PC-9 (cell line): ENCODE measurements around the gene TLCD4. TPM values are rescaled to one million over a fixed set of nuclear protein-coding genes. Genes with fewer than 3 reads are reported as not detected.

Experiments used
- BruUV-seq: library from RNA; stranded (reverse); fragments of 400-500 nt; replicated peaks from 2 replicates; lab custom pipeline; 2021; lab: Mats Ljungman, UMichigan
- CTCF ChIA-PET: fragments of 300-600 bp; sonication (Branson Sonifier 250); formaldehyde crosslinking; loops from one replicate; lab custom pipeline; 2022; ENCODE audit warnings: antibody characterized with exemption; lab: Charles Lee
- POLR2A ChIA-PET: fragments of 300-600 bp; sonication (Branson Sonifier 250); formaldehyde crosslinking; loops from one replicate; lab custom pipeline; 2022; ENCODE audit warnings: antibody characterized with exemption; ENCODE audit not compliant: unreplicated experiment; lab: Charles Lee
- DNase-seq, 2 experiments: peaks; one replicate each; pipeline versions ENCODE4 v3.0.0 to v3.0.0-alpha.2; 2015 to 2022; ENCODE audit warnings: mixed read lengths in 1 of 2
- H2AFZ ChIP-seq: fragments of 200-600 bp; sonication (generic); 2 replicates; pipeline ENCODE4 v1.8.1; 2017; ENCODE audit warnings: antibody characterized with exemption
- H3F3A ChIP-seq: fragments of 200-600 bp; sonication (generic); 2 replicates; pipeline ENCODE4 v1.8.1; 2017; ENCODE audit warnings: antibody characterized with exemption, mild to moderate bottlenecking, low read depth; ENCODE audit not compliant: insufficient read depth
- H3K27ac ChIP-seq: fragments of 200-600 bp; sonication (generic); 2 replicates; pipeline ENCODE4 v1.6.1; 2016; ENCODE audit warnings: mixed run types
- H3K27me3 ChIP-seq: fragments of 200-600 bp; sonication (generic); 2 replicates; pipeline ENCODE4 v1.6.1; 2016; ENCODE audit warnings: low read depth, mixed run types; ENCODE audit not compliant: insufficient read depth
- H3K36me3 ChIP-seq: fragments of 200-600 bp; sonication (generic); 2 replicates; pipeline ENCODE4 v1.6.1; 2016; ENCODE audit warnings: low read depth, mixed run types
- H3K4me1 ChIP-seq: fragments of 200-600 bp; sonication (generic); replicated peaks from 2 replicates; pipeline ENCODE4 v1.6.1; 2016; ENCODE audit warnings: mixed run types; ENCODE audit not compliant: insufficient read depth
- H3K4me2 ChIP-seq: fragments of 200-600 bp; sonication (generic); 2 replicates; pipeline ENCODE4 v1.6.1; 2017; ENCODE audit warnings: mixed run types
- H3K4me3 ChIP-seq: fragments of 200-600 bp; sonication (generic); 2 replicates; pipeline ENCODE4 v1.6.1; 2016; ENCODE audit warnings: mixed run types
- H3K79me2 ChIP-seq: fragments of 200-600 bp; sonication (generic); 2 replicates; pipeline ENCODE4 v1.6.1; 2017; ENCODE audit warnings: low read depth, mixed run types
- H3K9me2 ChIP-seq: fragments of 200-600 bp; sonication (generic); 2 replicates; pipeline ENCODE4 v1.8.1; 2017; ENCODE audit warnings: mild to moderate bottlenecking; ENCODE audit not compliant: insufficient read depth
- H3K9me3 ChIP-seq: fragments of 200-600 bp; sonication (generic); 2 replicates; pipeline ENCODE4 v1.8.1; 2016; ENCODE audit warnings: low read depth; ENCODE audit not compliant: insufficient read depth
- H4K20me1 ChIP-seq: fragments of 200-600 bp; sonication (generic); 2 replicates; pipeline ENCODE4 v1.8.1; 2017; ENCODE audit not compliant: insufficient read depth
- CTCF ChIP-seq: fragments of 200-600 bp; sonication (generic); conservative IDR thresholded peaks from 2 replicates; pipeline ENCODE4 v1.6.1; 2017; ENCODE audit warnings: mixed run types, antibody characterized with exemption, mild to moderate bottlenecking, moderate library complexity
- EZH2 ChIP-seq: fragments of 200-600 bp; sonication (generic); IDR thresholded peaks from 2 replicates; pipeline ENCODE4 v1.8.0; 2017; ENCODE audit warnings: antibody characterized with exemption, low read depth
- intact Hi-C: fragments of 100-400 bp; cut with micrococcal nuclease; formaldehyde crosslinking; loops from one replicate; pipeline ENCODE4 v1.10.0; 2022; ENCODE audit not compliant: unreplicated experiment
- total RNA-seq: library from RNA; stranded (reverse); gene quantifications from 2 replicates; pipeline ENCODE4 v1.2.3, GENCODE V29; 2021

The TLCD4 gene
- total RNA-seq, 1 experiment from 2014 or later = 11.2 TPM

DNA sequence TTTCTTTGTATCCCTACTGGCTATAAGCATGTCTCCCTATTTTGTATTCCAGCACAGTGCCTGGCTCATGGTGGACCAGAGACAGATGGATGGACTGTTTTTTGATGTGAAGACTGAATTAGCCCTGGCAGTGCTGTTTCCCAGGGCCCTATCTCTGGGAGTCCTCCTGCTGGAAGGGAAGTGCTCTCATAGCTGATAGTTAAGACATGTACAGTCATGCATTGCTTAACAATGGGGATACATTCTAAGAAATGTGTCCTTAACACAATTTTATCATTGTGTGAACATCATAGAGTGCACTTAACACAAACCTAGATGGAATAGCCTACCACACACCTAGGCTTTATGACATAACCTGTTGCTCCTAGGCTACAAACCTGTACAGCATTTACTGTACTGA lies 21.1 kb downstream of the TLCD4 start:
- Histone ChIP-seq H3F3A (no peaks in the 10 kb centered on the region), H3K4me3 (no peak overlapping the region), H3K79me2 (no peaks in the 10 kb centered on the region), H3K4me1 (no peaks in the 10 kb centered on the region), H3K9me2 (no peaks in the 10 kb centered on the region), H3K27me3 (no peaks in the 10 kb centered on the region), H3K9me3 (no peaks in the 10 kb centered on the region), H4K20me1 (no peaks in the 10 kb centered on the region), H3K4me2 (no peak overlapping the region), H2AFZ (no peak overlapping the region), H3K36me3 (no peaks in the 10 kb centered on the region), H3K27ac (no peak overlapping the region)
- intact Hi-C loops = no loop called here
- BruUV-seq = no TSS peak
- ChIA-PET POLR2A (no interaction called here), CTCF (no interaction called here)
- DNase-seq = no peak
- no peak for TF ChIP-seq CTCF
- TF ChIP-seq EZH2 = no peak

DNA sequence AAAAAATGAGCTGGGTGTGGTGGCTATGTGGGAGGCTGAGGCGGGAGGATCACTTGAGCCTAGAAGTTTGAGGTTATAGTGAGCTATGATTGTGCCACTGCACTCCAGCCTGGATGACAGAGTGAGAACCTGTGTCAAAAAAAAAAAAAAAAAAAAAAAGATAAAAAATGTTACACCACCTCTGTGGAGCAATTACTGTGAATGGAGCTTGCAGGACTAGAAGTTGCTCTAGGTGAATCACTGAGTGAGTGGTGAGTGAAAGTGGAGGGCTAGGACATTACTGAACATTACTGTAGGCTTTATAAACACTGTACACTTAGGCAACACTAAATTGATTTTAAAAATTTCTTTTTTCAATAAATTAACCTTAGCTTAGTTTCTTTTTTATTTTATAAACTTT lies 21.9 kb downstream of the TLCD4 start:
- H3K9me3 ChIP-seq = no peaks in the 10 kb centered on the region
- TF ChIP-seq EZH2 (no peak), CTCF (no peak)
- H4K20me1 ChIP-seq = no peaks in the 10 kb centered on the region
- H2AFZ ChIP-seq = no peak overlapping the region
- intact Hi-C loops = no loop called here
- no peaks in the 10 kb centered on the region for H3K9me2 ChIP-seq
- no peak overlapping the region for H3K4me2 ChIP-seq
- H3K36me3 ChIP-seq = no peaks in the 10 kb centered on the region
- POLR2A ChIA-PET = no interaction called here
- no peak overlapping the region for H3K4me3 ChIP-seq
- no peak for DNase-seq
- no TSS peak for BruUV-seq
- no peaks in the 10 kb centered on the region for H3K4me1 ChIP-seq
- H3F3A ChIP-seq = no peaks in the 10 kb centered on the region
- no peaks in the 10 kb centered on the region for H3K79me2 ChIP-seq
- CTCF ChIA-PET = interaction anchor here (0.6 to 1.4 kb wide), 2 partner anchors 21 to 75 kb away, joined by 5 to 6 read pairs; no protein-coding TSS in a partner anchor
- no peaks in the 10 kb centered on the region for H3K27me3 ChIP-seq
- no peak overlapping the region for H3K27ac ChIP-seq

GRCh38 chr1:95140791-95141190 lies 23.6 kb downstream of the TLCD4 start:
- H3K36me3 ChIP-seq = no peaks in the 10 kb centered on the region
- DNase-seq = no peak
- no peaks in the 10 kb centered on the region for H3K4me1 ChIP-seq
- H3F3A ChIP-seq = no peaks in the 10 kb centered on the region
- H3K9me3 ChIP-seq = no peaks in the 10 kb centered on the region
- H3K9me2 ChIP-seq = no peaks in the 10 kb centered on the region
- H3K4me3 ChIP-seq = no peak overlapping the region
- H3K79me2 ChIP-seq = no peaks in the 10 kb centered on the region
- H2AFZ ChIP-seq = no peak overlapping the region
- H3K27me3 ChIP-seq = no peaks in the 10 kb centered on the region
- TF ChIP-seq EZH2 (no peak), CTCF (no peak)
- H3K27ac ChIP-seq = no peak overlapping the region
- H3K4me2 ChIP-seq = no peak overlapping the region
- no peaks in the 10 kb centered on the region for H4K20me1 ChIP-seq
- intact Hi-C loops = no loop called here
- ChIA-PET CTCF (no interaction called here), POLR2A (no interaction called here)
- BruUV-seq = no TSS peak
